HPDE6-E6E7 (cell line): ENCODE results near the gene WNT7B.
A peak's percentile ranks its signal among the peaks of the same experiment; 100 is the strongest.

ENCODE experiments used
- DNase-seq: peaks from one replicate; pipeline ENCODE4 v3.0.0; 2011; ENCODE audit warnings: missing footprints; ENCODE audit errors: extremely low spot score

WNT7B gene

DNA sequence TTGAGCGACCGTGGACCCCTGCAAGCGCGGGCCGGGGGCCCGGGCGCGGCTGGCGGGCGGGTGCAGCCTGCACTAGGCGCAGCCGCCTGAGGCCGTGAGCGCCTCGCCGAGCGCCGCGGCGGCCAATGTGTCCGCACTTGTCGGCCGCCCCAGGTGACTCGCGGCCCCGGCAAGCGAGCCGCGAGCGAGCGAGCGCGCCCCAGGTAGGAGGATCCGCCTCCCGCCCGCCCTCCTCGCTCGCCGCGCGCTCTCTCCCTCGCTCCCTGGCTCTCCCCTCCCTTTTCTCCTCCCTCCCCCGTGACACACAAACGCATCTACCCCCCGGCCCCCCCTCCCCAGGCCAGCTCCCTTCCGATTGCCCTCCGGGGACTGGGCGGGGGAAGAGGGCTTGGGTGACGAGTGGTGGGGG, at the start of gene WNT7B:
TSS of gene WNT7B (minus strand) at position 160 of the 409 bp plus-strand sequence. CDS start 408 bp downstream, outside the sequence.
- DNase-seq = peak; percentile 57

DNA sequence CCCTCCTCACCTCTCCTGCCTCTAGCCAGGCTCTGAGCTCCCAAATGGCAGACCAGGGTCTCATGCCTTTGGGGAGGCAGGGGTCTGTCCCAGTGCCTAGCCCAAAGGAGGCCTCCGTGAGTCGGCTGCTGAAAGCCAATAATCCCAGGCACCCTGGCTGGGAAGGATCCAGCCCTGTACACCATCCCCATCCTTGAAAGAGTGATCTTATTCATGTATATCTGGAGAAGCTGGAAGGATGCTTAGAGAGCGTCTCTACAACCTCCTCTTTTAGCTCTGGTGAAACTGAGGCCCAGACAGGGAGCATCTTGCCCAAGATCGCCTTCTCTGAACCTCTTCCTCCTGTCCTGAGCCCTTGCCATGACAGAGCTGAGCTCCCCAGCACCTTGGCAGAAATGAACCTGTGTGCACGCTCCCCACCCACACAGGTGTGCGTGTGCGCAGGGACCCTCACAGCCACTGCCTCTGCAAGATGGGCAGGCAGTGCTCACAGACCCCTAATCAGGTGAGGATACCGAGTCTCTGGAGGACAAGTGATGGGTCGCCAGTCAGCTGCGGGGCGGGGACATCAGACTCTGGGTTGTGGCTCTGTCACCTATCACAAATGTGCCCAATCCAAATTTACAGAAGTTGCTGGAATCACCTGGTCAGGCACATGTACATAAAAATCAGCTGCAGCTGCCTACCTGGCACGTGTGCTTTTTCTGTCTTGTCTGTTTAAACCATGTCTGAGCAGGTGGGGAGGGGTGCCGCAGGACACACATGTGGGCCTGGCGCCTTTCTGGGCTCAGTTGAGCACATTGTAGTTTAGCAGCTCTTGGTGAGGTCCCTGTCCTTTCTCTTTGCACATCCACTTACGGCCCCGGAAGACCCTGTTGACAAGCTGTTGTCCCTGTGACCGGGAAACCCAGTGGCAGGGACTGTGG, 49.3 kb upstream of the WNT7B start:
- no peak for DNase-seq

DNA sequence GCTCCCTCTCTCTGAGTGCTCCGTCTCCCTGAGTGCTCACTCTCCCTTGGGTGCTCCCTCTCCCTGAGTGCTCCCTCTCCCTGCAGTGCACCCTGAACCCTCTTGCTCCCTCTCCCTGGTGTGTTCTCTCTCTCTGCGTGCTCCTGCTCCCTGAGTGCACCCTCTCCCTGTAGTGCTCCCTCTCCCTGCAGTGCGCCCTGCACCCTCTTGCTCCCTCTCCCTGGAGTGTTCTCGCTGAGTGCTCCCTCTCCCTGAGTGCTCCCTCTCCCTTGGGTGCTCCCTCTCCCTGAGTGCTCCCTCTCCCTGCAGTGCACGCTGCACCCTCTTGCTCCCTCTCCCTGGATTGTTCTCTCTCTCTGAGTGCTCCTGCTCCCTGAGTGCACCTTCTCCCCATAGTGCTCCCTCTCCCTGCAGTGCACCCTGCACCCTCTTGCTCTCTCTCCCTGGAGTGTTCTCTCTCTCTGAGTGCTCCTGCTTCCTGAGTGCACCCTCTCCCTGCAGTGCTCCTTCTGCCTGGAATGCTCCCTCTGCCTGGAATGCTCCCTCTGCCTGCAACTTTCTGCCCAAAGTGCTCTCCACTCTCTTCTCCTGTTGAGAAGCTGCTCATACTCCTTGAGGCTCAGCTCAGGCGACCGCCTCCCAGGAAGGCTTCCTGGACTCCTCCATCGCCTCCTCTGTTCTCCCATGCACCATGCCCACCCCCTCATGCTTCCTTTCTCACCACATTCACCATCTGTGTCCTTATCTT, 48.4 kb upstream of the WNT7B start:
- DNase-seq = no peak

DNA sequence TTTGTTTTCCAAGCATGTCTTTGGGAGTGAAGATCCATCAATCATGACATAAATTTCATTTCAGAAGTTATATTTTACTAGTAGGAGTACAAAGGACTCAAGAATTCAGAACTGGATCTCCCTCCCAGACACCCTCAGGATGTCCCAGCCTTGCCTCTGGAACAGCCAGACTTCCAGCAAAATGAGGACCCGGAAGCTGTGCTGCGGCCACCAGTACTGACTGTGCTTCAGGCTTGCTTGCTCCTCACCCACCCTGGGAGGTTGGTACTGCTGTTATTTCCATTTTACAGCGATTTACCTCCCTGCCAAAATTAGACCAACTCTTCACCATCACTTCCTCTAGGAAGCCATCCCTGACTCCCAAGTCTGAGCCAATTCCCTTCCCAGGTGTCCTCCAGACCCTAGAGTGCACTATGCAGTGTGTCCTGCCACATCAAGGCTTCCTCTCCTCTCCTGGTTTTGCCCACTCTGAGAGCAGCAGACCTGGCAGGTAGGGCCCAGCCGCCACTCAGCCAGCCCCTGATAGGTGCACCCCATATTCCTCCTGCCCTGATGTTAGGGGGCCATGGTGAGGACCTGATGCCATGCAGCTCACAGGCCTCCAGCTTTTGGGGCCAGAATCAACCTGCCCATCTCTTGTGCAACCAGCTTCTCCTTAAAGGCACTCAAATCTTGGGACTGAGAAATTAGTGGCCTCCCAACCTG, 47.3 kb upstream of the WNT7B start:
- DNase-seq = no peak

DNA sequence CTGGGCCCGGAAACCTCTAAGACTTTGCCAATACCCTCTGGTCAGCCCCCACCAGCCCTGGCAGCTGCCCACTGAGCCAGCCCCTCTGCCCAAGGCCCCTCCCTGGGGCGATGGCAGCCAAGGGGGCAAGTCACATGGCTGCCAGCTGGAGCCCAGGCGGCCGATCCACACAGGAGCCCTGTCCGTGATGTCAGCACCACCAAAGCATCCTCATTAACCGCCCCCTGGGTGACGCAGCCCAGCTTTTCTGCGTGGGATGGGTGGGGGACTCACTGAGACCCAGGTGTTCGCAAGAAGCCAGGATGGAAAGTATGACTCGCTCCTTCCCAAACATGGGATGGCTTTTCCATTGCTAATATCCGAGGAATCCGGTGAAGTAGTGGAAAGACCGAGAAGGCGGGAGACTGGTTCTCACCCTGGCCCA, 46.6 kb upstream of the WNT7B start:
- no peak for DNase-seq

DNA sequence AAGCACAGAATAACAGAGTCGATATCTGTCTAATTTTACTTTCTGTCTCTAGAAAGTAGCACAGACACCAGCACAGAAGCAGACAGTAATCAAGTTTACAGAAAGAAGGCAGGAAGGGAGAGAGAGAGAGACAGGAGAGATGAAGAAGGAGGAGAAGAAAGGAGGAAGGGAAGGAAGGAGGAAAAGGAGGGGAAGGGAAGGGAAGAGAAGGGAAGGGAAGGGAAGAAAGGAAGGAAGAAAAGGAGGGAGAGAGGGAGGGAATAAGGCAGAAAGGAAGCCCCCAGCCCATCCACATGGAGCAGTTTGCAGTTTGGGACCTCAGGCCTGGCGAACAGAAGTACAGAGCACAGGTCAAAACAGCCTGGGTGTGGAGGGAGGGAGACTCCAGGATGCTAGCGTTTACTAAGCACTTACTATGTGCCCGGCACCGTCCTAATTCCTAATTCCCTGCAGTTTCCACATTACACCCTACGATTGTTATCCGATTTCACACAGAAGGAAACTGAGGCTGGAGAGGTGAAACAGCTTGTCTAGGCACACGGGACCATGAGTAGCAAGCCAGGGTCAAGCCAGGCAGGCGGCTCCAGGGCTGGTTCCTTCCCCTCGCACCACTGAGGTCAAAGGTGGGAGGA, 46.0 kb upstream of the WNT7B start:
- no peak for DNase-seq

DNA sequence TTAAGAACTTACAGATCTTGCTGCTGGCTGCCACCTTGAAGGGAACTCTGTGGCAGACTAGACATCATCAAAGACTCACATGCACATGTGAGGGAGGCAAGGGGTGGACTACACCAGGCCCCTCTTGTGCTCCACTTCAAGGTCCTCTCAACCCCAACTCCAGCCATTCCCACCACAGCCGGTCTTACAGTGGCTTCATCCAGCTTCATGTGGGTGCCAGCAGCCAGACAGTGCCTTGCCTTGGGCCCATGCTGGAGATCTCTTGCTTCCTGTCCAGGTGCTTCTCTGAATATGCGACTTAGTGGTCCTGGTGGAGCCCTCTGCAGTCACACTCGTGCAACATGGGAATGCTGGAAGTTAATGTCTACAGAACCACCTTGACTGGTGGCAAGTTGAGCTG, 44.6 kb upstream of the WNT7B start:
- no peak for DNase-seq

DNA sequence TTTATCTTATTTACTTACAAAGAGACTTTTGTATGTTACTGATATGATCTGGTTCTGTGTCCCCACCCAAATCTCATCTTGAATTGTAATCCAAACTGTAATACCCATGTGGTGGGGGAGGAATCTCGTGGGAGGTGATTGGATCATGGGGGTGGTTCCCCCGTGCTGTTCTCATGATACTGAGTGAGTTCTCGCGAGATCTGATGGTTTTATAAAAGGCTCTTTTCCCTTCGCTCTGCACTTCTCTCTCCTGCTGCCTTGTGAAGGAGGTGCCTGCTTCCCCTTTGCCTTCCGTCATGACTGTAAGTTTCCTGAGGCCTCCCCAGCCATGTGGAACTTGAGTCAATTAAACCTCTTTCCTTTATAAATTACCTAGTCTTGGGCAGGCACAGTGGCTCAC, 42.4 kb upstream of the WNT7B start:
- no peak for DNase-seq

DNA sequence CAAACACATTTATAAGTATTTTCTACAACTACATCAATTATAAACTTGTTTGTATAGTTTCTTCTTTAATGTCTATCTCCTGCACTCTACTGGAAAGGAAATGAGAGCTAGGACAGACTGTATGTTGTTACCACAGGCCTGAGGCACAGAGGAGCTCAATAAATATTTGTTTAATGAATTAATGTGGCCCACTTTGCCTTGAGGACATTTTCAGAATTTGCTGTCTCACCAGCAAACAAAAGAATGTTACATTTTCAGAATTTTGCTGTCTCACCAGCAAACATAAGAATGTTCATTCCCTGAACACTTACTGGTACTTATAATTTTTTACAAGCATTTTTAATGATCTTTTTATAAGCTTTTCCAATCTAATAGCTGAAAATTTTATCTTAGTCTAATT, 41.9 kb upstream of the WNT7B start:
- no peak for DNase-seq

DNA sequence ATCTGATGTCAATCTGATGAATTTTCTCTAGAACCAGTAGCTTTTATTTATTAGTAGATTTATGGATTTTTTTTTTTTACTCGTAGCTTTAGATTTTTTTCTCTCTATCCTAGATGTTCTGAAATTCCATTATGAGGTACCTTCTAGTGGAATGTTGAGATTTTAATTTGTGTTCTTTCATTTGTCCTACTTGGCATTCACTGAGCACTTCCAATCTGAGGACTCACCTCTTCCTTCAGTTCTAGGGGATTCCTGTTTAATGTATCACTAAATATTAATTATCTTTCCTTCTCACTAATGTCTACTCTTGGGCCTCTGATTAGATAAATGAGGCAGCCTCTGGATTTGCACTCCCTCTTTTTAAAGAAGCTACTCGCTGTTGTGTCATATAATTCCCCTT, 40.2 kb upstream of the WNT7B start:
- DNase-seq = no peak

DNA sequence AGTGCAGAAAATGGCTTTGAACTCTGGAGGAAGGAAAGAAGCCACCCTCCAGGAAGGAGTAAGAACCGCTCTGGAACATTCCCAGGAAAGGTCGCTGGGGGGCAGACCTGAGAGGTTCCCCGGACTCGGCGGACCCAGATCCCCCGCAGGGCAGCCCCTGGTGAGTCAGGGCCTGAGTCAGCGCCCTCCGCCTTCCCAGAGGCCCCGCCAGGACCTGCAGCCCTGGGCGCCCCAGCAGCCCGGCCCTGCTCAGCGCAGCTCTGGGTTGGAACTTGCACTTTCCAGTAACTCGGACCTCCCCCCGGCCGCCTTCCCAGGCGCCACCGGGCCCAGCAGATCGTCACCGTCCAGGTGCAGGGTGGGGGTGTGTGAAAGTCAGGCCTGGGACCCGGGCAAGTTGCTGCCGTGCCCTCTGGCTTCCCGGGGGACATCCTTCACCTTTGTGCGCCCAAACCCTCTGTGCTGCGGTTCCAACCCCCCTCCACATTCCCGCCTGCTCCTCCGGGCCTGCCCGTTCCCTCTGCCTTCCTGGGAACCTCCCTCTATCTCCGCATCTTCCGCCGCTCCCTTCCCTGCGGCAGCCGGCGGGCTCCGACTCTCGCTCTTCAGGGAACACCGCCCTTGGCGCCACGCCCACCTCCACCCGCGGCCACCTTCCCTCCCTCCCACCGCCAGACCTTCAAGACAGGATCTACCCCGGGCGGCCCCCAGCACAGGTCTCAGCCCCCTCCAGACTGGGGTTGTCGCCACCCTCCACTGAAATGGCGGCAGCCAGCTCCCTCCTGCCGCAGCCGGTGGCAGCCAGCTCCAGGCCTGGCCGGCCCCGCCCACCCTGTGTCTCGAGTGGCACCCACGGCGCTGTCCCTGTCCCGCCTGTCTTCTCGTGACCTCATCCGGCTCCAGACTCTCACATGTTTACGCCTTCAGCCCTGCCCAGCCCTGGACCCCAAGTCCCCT, 36.8 kb upstream of the WNT7B start:
- DNase-seq = peak; percentile 91

DNA sequence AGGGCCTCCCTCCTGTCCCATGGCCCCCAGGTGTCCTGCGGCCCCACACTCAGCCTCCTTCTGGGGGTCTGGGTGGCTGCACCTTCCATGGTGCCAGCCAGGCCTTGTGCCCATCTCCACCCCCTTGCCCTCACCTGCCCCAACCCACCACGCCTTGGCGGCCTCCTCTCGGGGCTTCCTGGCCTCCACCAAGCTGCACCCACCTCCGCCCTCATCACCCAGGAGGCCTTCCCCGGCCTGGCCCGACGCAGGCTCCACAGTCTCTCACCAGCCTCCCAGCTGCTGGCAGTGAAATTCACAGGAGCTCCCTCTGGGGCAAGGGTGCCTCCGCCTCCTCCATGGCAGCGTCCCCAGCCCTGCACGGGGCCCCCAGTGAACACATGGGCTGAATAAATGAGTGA, 35.9 kb upstream of the WNT7B start:
- DNase-seq = no peak

DNA sequence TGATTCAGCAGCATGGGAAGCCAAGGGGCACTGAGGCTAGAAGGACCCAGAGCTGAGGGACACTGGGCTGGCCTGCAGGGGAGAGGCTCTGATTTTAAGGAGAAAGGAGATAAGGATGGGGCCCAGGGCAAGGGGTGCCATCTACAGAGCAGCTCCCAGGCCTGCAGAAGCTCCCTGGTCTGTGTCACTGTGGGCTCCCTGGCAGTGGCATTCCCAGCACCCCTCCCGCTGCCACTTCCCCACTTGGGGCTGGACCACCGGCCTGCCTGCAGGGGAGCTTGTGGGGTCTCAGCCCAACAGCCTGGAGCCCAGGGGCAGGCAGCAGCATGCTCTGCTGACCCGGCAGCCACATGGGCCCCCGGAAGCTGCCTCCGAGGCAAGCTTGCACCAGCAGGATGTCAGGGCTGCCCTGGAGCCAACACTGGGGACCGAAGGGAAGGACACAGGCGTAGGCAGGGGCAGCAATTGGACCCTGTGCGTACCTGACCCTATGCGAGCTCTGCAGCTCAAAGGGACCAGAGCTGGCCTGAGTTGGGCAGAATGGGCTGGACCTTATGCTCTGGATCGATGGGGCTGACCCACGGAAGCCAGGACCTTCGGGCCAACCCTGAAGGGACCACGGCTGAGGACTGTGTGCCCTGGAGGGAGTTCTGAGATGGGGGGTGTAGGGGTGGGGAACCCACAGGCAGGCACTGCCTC, 35.4 kb upstream of the WNT7B start:
- DNase-seq = no peak

DNA sequence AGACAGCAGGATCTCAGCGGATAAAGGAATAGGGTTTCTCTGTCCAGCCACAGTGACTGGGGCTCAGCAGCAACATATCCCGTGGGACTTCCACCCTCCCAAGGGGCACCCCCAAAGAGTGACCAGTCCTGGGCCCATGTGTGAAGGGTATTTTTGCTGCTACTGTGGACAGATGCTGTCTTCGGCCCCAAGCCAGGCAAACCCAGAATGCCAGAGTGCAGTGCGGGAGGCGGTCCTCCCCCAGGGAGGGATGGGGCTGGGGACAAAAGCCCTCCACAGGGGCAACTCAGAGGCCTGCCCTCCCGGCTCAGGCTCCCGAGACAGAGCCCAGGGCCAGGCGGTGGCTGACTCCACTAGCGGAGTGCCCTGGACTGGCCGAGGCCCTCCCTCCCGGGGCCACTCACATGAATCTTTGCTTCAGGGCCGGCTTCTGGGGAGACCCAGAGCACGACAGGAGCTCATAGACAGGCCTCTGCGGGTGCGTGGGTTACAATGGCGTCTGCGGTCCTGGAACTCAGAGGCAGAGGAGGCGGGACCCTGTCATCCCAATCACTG, 34.7 kb upstream of the WNT7B start:
- no peak for DNase-seq

DNA sequence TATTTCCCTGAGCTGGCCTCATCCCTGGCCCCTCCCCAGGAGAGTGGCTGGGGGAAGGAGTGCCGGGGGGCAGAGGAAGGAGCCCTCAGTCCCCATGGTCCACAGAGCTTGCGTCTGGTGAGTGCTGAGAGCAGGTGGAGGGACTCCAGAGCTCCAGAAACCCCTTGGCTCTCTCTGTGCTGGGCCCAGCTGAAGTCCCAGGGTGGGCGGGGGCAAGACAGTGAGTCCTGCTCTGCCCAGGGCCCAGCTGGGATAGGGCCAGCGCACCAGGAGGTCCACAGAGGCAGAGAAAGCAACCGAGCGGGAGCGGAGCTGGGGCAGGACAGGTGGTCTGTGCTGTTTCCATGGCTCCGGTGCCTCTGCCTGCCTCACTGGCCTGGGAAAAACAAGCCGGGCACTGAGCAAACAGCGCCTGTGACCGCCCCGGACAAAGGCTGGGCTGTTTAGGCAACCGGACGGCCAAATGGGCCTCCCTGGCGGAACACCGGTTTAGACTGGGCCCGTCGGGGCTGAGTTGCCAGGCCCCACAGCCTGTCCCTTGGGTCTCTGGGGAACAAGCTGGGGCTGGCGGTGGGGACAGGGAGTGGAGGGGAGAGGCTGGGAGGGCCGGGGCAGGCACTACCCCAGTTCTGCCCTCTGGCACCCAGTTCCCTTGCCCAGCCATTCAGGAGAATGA, 34.1 kb upstream of the WNT7B start:
- no peak for DNase-seq

DNA sequence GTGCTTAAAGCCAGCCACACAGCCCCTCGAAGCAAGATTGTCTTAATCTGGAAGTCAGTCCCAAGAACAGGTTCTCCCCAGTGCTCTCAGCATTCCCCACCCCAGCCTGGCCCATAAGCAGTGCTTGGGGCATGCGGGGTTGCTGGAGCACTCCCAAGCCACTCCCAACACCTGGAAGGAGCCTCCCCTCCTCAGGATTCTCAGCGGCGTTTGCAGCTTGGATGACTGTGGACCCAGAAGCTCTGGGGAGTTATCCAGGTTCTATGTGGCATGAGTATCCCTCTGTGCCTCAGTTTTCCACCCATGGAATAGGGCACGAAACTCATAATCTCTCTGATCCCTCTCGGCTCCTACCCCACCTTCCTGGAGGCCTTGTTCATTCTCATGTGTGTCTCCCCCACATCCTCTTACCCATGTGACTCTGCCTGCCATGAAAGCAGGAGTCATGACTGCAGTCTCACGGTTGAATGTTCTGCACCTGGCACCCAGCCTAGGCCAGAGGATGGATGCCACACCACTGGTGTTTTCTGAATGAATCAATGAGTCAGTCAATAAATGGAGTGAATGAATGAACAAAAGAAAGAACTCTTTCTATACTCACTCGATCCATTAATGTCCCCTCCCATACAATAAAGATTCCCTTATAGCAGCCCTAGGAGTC, 33.4 kb upstream of the WNT7B start:
- no peak for DNase-seq

DNA sequence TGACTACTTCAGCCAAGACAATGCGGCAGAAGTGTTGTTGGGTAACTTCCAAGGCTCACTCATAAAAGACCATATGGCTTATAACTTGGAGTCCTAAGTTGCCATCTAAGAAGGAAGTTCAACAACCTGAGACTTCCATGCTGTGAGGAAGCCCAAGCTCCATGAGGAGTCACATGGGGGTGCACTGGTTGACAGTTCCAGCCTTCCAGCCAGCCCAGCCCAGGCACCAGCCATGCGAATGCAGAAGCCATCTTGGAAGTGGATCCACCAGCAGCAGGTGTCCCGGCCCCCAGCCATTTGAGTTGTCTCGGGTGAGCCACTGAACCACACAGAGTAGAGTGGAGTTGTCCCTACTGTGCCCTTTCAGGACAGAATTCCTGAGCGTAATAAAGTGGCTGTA, 32.8 kb upstream of the WNT7B start:
- no peak for DNase-seq

DNA sequence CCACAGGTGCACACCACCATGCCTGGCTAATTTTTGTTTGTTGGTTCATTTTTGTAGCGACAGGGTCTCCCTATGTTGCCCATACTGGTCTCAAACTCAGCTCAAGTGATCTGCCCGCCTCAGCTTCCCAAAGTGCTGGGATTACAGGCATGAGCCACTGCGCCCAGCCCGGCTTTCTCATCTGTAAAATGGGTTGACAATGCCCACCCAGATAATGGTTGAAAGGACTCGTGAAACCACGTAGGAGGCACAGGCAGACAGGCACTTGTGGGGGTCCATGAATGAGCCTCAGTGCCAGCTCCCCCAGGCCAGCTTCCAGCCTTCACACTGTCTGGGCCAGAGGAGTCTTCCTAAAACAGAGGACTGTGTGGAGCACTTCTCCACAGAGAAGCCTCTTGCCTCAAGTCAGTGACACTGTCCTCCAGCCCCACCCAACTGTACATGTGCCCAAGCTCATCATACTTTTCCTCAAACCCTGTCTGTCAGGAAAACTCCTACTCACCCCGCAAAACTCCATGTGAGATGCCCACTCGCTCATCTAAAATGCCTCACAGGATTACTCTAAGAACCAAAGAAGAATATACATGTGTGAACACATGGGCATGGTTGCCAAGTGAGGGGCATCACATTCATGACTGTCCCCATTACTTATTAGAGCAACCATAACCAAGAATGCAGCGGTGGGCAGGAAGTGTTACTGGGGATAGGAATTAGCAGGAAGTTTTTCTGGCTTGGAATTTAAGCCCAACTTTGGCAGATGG, 32.1 kb upstream of the WNT7B start:
- no peak for DNase-seq
